Keratinocyte (primary cell): ENCODE data around the gene GPX2.

Experiments used
- CTCF ChIP-seq, 3 experiments: IDR thresholded peaks in 1 of 3; conservative IDR thresholded peaks in 1 of 3; optimal IDR thresholded peaks in 1 of 3; 2 replicates in 2 of 3; 3 replicates in 1 of 3; pipeline versions ENCODE3 to v1.5.1; 2011; ENCODE audit warnings: low read length in 3 of 3, mild to moderate bottlenecking in 3 of 3, moderate library complexity in 2 of 3, control low read depth in 1 of 3, inconsistent platforms in 1 of 3; ENCODE audit not compliant: insufficient read depth in 2 of 3; ENCODE audit errors: extremely low read depth in 1 of 3
- EZH2 ChIP-seq: IDR thresholded peaks from one replicate; pipeline ENCODE4 v1.6.1; 2012; ENCODE audit warnings: inconsistent platforms, mild to moderate bottlenecking, low read length, moderate library complexity

- TF ChIP-seq EZH2 = no peak
- TF ChIP-seq CTCF (optimal IDR thresholded peaks at IDR 0.05 in 1 of 3, IDR thresholded peaks at IDR 0.05 in 1 of 3, conservative IDR thresholded peaks at IDR 0.05 in 1 of 3; ENCODE audit: extremely low read depth in 1 of 3, insufficient read depth in 2 of 3, low read length in 3 of 3) = no peak
These were observed 24.3 kb downstream of the GPX2 start for GRCh38 chr14:64918216-64918615.
